ENCODE results near the gene LSM10. TPM values are rescaled to one million over a fixed set of nuclear protein-coding genes. Genes with fewer than 3 reads are reported as not detected.

The LSM10 gene
- total and polyA plus RNA-seq, 2 of the 4 experiments (the other 2 are of a cell fraction) = 11.7 to 78.9 TPM

- no peak overlapping the region for H3K14ac ChIP-seq (replicated peaks; ENCODE audit: low read depth, low read length)
- no peaks in the 10 kb centered on the region for H3K27me3 ChIP-seq (ENCODE audit: control insufficient read depth, insufficient read depth, low read length)
- POLR2A ChIA-PET (ENCODE audit: unreplicated experiment) = no interaction called here
- peaks cover 10 to 51% of the 10 kb centered on the region in 2 experiments; a peak in 2 of 4 replicates for H3K79me1 ChIP-seq (ENCODE audit: low read depth in 1 of 2, low read length in 2 of 2)
- no peaks in the 10 kb centered on the region for H4K20me1 ChIP-seq (ENCODE audit: insufficient read depth, low read length)
- CTCF ChIA-PET = no interaction called here
- H4K5ac ChIP-seq (ENCODE audit: low read depth, low read length) = no peak overlapping the region
- peaks cover 15% of the 10 kb centered on the region for H3K9me1 ChIP-seq (ENCODE audit: insufficient read depth, low read length)
- H2BK15ac ChIP-seq (ENCODE audit: low read depth, low read length) = no peak overlapping the region
- no peak overlapping the region for H3K56ac ChIP-seq (ENCODE audit: extremely low read depth, insufficient read depth, low read length)
- H2AK9ac ChIP-seq (replicated peaks; ENCODE audit: low read depth, low read length, poor library complexity) = peak overlapping the region; percentile 56
- no peak for DNase-seq
- H3K4me3 ChIP-seq (ENCODE audit: insufficient read depth, low read depth, low read length) = no peak overlapping the region
- H3K27ac ChIP-seq (ENCODE audit: insufficient read depth, low read length) = no peak overlapping the region
- no peak overlapping the region for H2BK120ac ChIP-seq (ENCODE audit: low read depth, low read length)
- H3K9me3 ChIP-seq (ENCODE audit: control insufficient read depth, insufficient read depth, low read length) = no peaks in the 10 kb centered on the region
- intact Hi-C loops (cut with micrococcal nuclease) (no loop called here), in situ Hi-C loops (cut with MboI; ENCODE audit: low sequenced_read_pairs) (no loop called here), dilution Hi-C loops (cut with HindIII; ENCODE audit: low sequenced_read_pairs, unreplicated experiment) (no loop called here)
- H2BK5ac ChIP-seq (ENCODE audit: low read depth, low read length, poor library complexity, severe bottlenecking) = no peak overlapping the region
- no peak overlapping the region for H3K9ac ChIP-seq (ENCODE audit: low read depth, low read length)
- H4K8ac ChIP-seq (ENCODE audit: low read depth in 2 of 2, low read length in 2 of 2) = peak overlapping the region in 1 of 2 experiments; percentile 42; a peak in 1 of 4 replicates
- no peak overlapping the region for H2AK5ac ChIP-seq (ENCODE audit: low read depth, low read length)
- H3K4me2 ChIP-seq (ENCODE audit: low read depth, low read length) = no peak overlapping the region
- H3K4me1 ChIP-seq (ENCODE audit: control insufficient read depth, insufficient read depth, low read length) = peaks cover 15% of the 10 kb centered on the region
- H4K91ac ChIP-seq (ENCODE audit: insufficient read depth, low read depth, low read length) = no peak overlapping the region
- no peak overlapping the region for H3K4ac ChIP-seq (ENCODE audit: low read depth, low read length)
- H3K18ac ChIP-seq (ENCODE audit: low read depth, low read length) = no peak overlapping the region
- no peak for TF ChIP-seq NFE2L2 (IDR thresholded peaks at IDR 0.05; ENCODE audit: low read depth, low read length)
- TF ChIP-seq MXI1 (IDR thresholded peaks at IDR 0.05; ENCODE audit: borderline replicate concordance, low read depth, low read length) = no peak
- TF ChIP-seq CTCF (conservative IDR thresholded peaks at IDR 0.05; ENCODE audit: low read depth, low read length) = no peak
- no peak for TF ChIP-seq POLR2A (IDR thresholded peaks at IDR 0.05; ENCODE audit: low read depth, low read length)
- TF ChIP-seq USF2 (IDR thresholded peaks at IDR 0.05; ENCODE audit: low read depth, low read length) = no peak
- no peak for TF ChIP-seq MAZ (IDR thresholded peaks at IDR 0.05; ENCODE audit: borderline replicate concordance, low read depth, low read length)
- no peak for TF ChIP-seq CEBPB (IDR thresholded peaks at IDR 0.05; ENCODE audit: low read depth, low read length)
- no peak for TF ChIP-seq CHD1 (IDR thresholded peaks at IDR 0.05; ENCODE audit: low read depth, low read length)
- TF ChIP-seq RCOR1 (IDR thresholded peaks at IDR 0.05; ENCODE audit: insufficient replicate concordance, low read length) = no peak
- no peak for TF ChIP-seq ELK1 (IDR thresholded peaks at IDR 0.05; ENCODE audit: borderline replicate concordance, low read depth, low read length)
- TF ChIP-seq SMC3 (IDR thresholded peaks at IDR 0.05; ENCODE audit: low read depth, low read length) = no peak
- TF ChIP-seq RAD21 (IDR thresholded peaks at IDR 0.05; ENCODE audit: low read length) = no peak
- TF ChIP-seq MAFK (IDR thresholded peaks at IDR 0.05; ENCODE audit: low read depth, low read length) = no peak
- TF ChIP-seq FOS (IDR thresholded peaks at IDR 0.05; ENCODE audit: low read depth, low read length) = no peak
- TF ChIP-seq BHLHE40 (IDR thresholded peaks at IDR 0.05; ENCODE audit: low read depth, low read length) = no peak
- TF ChIP-seq RFX5 (IDR thresholded peaks at IDR 0.05; ENCODE audit: low read depth, low read length) = no peak
- H3K36me3 ChIP-seq (ENCODE audit: control insufficient read depth, insufficient read depth, low read length) = peaks cover 71% of the 10 kb centered on the region
- 92% methylated on average over 2 of the region's 8 CpGs; no CpG with 5 or more reads in 1 of the 2 experiments for WGBS, 2 experiments (ENCODE audit: extremely low coverage in 2 of 2, insufficient read length in 1 of 2)
- no TSS peak for BruUV-seq (replicated peaks)
- no peak overlapping the region for H2BK20ac ChIP-seq (ENCODE audit: low read depth, low read length)
- no peak for ATAC-seq (ENCODE audit: low read depth)
- H2AFZ ChIP-seq (replicated peaks; ENCODE audit: low read length, poor library complexity) = no peak overlapping the region
- H3K23ac ChIP-seq (ENCODE audit: low read depth, low read length) = no peak overlapping the region
Observed at GRCh38 chr1:36344395-36344680, 53.4 kb downstream of the LSM10 start.
